ENCODE measurements around the gene CCDC28B.

Gene CCDC28B

DNA sequence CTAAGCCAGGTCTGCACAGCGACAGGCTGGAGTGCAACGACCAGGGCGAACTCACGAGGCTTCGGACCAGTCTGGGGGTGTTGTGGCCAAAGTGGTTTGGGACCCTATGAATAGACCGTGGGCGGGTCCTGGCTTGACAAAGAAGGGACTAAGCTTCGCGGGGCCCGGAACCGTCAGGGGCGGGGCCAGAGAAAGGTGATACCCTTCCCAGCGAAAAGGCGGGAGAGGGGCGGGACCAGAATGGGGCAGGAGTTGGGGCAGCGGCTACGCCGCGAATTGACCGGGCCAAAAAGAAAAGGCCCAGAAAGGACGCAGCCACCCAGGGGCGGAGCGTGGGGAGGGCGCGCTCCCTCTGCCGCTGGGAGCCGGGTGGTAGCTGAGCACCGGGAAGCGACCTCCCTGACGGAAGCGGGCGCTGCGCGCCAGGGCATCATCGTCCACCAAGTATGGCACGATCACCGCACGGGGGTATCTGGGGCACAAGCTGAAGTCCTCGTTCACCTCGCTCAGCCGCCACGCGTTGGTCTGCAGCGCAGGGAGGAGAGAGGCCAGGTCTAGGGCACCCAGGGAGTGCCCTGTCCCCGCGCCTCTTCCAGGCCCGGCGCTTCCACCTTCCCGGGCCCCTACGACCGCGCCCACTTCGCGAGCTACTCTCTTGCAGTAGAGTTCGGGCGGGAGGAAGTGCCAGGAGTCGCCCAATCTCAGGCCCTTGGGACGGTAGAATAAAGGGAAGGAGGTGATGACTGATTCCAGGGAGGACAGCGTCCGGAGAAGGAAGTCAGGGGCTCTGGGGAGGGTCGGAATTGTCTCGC, 40.0 kb downstream of the CCDC28B start:
- H3K27ac ChIP-seq: peak overlapping the region; percentile 63
- TF ChIP-seq CTCF (conservative IDR thresholded peaks at IDR 0.05; ENCODE audit: low read depth): peak; percentile 22; the same call in 1 of the 2 replicates
- peak; percentile 57 for DNase-seq (ENCODE audit: low spot score)
- ChIA-PET POLR2A (ENCODE audit: low non-redundant PET) (interaction anchor here (0.6 kb wide), 1 partner anchor 27 kb away, joined by 4 read pairs; no protein-coding TSS in a partner anchor), CTCF (interaction anchor here (0.5 to 2.1 kb wide), 11 partner anchors 9 to 112 kb away, joined by 3 to 18 read pairs (median 3); no protein-coding TSS in a partner anchor)

DNA sequence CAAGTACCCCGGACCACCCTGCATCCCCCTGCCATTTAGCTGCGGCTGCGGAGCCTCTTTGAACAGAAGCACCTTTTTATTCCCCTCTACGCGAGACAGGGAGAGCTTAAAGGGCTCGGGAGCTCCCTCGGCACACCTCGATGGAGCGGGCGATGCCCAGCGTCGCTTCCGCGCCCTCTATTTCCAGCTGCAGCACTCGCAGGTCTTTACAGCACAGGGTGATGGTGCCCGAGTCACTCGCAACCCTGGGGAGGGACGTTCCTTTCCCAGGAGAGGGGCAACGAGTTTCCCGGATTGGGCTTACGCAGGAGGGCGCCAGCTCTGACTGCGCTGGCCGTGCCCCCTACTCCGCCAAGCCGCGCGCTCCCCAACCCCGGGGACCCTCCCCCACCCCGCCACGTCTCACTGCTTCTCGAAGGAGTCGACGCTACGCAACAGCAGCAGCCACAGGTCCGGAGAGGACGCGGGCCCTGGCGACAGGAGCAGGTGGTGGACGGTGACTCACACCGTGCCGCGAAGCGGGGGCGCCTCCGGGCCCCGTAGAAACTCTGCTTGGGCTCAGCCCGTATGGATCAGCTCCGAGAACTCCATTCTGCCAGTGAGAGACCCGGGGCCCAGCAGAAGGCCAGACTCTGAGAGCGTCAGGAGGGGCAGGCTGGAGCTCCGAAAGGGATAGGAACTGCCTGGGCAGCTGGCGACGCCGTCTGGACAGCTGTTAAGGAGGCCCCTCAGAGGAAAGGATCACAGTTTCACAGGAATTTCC, 40.8 kb downstream of the CCDC28B start:
- peak overlapping the region; percentile 63 for H3K27ac ChIP-seq

DNA sequence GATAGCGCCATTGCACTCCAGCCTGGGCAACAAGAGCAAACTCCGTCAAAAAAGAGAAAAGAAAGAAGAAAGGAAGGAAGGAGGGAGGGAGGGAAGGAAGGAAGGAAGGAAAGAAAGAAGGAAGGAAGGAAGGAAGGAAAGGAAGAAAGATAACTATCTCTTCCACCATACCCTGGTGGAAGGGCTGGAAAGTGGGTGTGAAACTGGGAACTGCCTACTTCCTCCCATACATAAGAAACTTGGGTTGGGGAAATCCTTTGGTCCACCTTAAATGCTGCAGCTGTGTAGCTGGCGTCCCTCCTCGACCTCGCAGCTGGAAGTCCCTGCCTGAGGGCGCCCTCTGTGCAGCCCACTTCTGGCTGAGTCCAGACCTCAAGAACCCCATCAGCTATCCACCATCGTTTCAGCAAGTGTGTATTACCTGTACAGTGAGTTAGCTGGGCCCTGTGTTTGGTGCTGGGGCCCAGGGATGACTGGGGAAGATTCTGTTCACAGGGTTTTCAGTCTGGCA, 42.0 kb downstream of the CCDC28B start:
- ChIA-PET CTCF (interaction anchor here (0.7 kb wide), 2 partner anchors 93 to 555 kb away, joined by 3 read pairs; partner anchors contain the start of gene MARCKSL1), POLR2A (ENCODE audit: low non-redundant PET) (no interaction called here)
- no peak for TF ChIP-seq CTCF (conservative IDR thresholded peaks at IDR 0.05; ENCODE audit: low read depth)

More for the DNA sequence above, 40.8 kb downstream of the CCDC28B start:
- TF ChIP-seq CTCF (conservative IDR thresholded peaks at IDR 0.05; ENCODE audit: low read depth): no peak
- ChIA-PET CTCF (interaction anchor here (0.5 to 2.1 kb wide), 10 partner anchors 10 to 745 kb away, joined by 3 to 18 read pairs (median 4); partner anchors contain the start of gene TXLNA), POLR2A (ENCODE audit: low non-redundant PET) (interaction anchor here (0.6 kb wide), 1 partner anchor 28 kb away, joined by 4 read pairs; no protein-coding TSS in a partner anchor)
- no peak for DNase-seq (ENCODE audit: low spot score)

GRCh38 chr1:32246888-32247273, 46.5 kb downstream of the CCDC28B start, which contains the start of gene FAM167B:
TSS of gene FAM167B (plus strand) at chr1:32247222. CDS start at chr1:32247422, 200 bp downstream.
- CTCF ChIA-PET: no interaction called here
- POLR2A ChIA-PET (ENCODE audit: low non-redundant PET): no interaction called here

More for the DNA sequence above, 42.0 kb downstream of the CCDC28B start:
- DNase-seq (ENCODE audit: low spot score): no peak
- no peak overlapping the region for H3K27ac ChIP-seq

GRCh38 chr1:32247452-32247851, 47.1 kb downstream of the CCDC28B start:
- TF ChIP-seq CTCF (conservative IDR thresholded peaks at IDR 0.05; ENCODE audit: low read depth): no peak
- H3K27ac ChIP-seq: peak overlapping the region; percentile 66
- ChIA-PET POLR2A (ENCODE audit: low non-redundant PET) (no interaction called here), CTCF (interaction anchor here (0.6 to 1.2 kb wide), 3 partner anchors 12 to 256 kb away, joined by 3 to 16 read pairs (median 3); no protein-coding TSS in a partner anchor)
- no peak for DNase-seq (ENCODE audit: low spot score)

More at GRCh38 chr1:32246888-32247273, 46.5 kb downstream of the CCDC28B start, which contains the start of gene FAM167B:
- peak within 1 kb of the TSS; percentile 66 for H3K27ac ChIP-seq
- DNase-seq (ENCODE audit: low spot score): no peak
- no peak for TF ChIP-seq CTCF (conservative IDR thresholded peaks at IDR 0.05; ENCODE audit: low read depth)
